ENCODE measurements around the gene SLC30A1.
A peak's percentile ranks its signal among the peaks of the same experiment; 100 is the strongest.
"Not testable (repeated sequence)": the region's sequence is repeated elsewhere in the genome, so short reads cannot be mapped to it uniquely, and the experiment has no call there.

The SLC30A1 gene

GRCh38 chr1:211578640-211579439 lies at the start of gene SLC30A1:
Gene SLC30A1 (minus strand): TSS chr1:211579161. CDS start chr1:211578612, 549 bp downstream.
- peak; percentile 99 for DNase-seq (ENCODE audit: low spot score)

GRCh38 chr1:211628417-211628816 lies 49.5 kb upstream of the SLC30A1 start:
- DNase-seq (ENCODE audit: low spot score) = no peak

- no peak for DNase-seq (ENCODE audit: low spot score)
Observed at GRCh38 chr1:211627259-211627658, 48.3 kb upstream of the SLC30A1 start.

- DNase-seq (ENCODE audit: low spot score) = not testable (repeated sequence)
Observed at GRCh38 chr1:211625866-211626265, 46.9 kb upstream of the SLC30A1 start.

GRCh38 chr1:211625040-211625439 lies 46.1 kb upstream of the SLC30A1 start:
- peak; percentile 37 for DNase-seq (ENCODE audit: low spot score)

- DNase-seq (ENCODE audit: low spot score) = no peak
Observed at GRCh38 chr1:211623515-211623914, 44.6 kb upstream of the SLC30A1 start.

- DNase-seq (ENCODE audit: low spot score) = no peak
Observed at GRCh38 chr1:211621447-211622198, 42.7 kb upstream of the SLC30A1 start.

GRCh38 chr1:211620097-211620496 lies 41.1 kb upstream of the SLC30A1 start:
- DNase-seq (ENCODE audit: low spot score) = no peak

- DNase-seq (ENCODE audit: low spot score) = no peak
Observed at GRCh38 chr1:211619033-211619996, 40.4 kb upstream of the SLC30A1 start.

- no peak for DNase-seq (ENCODE audit: low spot score)
Observed at GRCh38 chr1:211616965-211617297, 38.0 kb upstream of the SLC30A1 start.

GRCh38 chr1:211616231-211616964 lies 37.4 kb upstream of the SLC30A1 start:
- no peak for DNase-seq (ENCODE audit: low spot score)

GRCh38 chr1:211614615-211615014 lies 35.7 kb upstream of the SLC30A1 start:
- no peak for DNase-seq (ENCODE audit: low spot score)

GRCh38 chr1:211613951-211614350 lies 35.0 kb upstream of the SLC30A1 start:
- DNase-seq (ENCODE audit: low spot score) = no peak

- DNase-seq (ENCODE audit: low spot score) = no peak
Observed at GRCh38 chr1:211613108-211613947, 34.4 kb upstream of the SLC30A1 start.

- no peak for DNase-seq (ENCODE audit: low spot score)
Observed at GRCh38 chr1:211612786-211613107, 33.8 kb upstream of the SLC30A1 start.

- no peak for DNase-seq (ENCODE audit: low spot score)
Observed at GRCh38 chr1:211611818-211612217, 32.9 kb upstream of the SLC30A1 start.

- no peak for DNase-seq (ENCODE audit: low spot score)
Observed at GRCh38 chr1:211610779-211611556, 32.0 kb upstream of the SLC30A1 start.

GRCh38 chr1:211609120-211610024 lies 30.4 kb upstream of the SLC30A1 start:
- no peak for DNase-seq (ENCODE audit: low spot score)
